Activated T-helper 1 cell treated with anti-CD3 and anti-CD28 coated beads, Interleukin-2, amount 50 U/mL, for 16 hours (primary cell): ENCODE results near the gene SLC39A5.
"Not testable (repeated sequence)": the region's sequence is repeated elsewhere in the genome, so short reads cannot be mapped to it uniquely, and the experiment has no call there.

ENCODE experiments used
- DNase-seq, 2 donors: peaks; one replicate each; pipeline ENCODE4 v3.0.0-alpha.2; 2020; ENCODE audit warnings: low read depth in 1 of 2, low spot score in 1 of 2

Gene SLC39A5, protein sequence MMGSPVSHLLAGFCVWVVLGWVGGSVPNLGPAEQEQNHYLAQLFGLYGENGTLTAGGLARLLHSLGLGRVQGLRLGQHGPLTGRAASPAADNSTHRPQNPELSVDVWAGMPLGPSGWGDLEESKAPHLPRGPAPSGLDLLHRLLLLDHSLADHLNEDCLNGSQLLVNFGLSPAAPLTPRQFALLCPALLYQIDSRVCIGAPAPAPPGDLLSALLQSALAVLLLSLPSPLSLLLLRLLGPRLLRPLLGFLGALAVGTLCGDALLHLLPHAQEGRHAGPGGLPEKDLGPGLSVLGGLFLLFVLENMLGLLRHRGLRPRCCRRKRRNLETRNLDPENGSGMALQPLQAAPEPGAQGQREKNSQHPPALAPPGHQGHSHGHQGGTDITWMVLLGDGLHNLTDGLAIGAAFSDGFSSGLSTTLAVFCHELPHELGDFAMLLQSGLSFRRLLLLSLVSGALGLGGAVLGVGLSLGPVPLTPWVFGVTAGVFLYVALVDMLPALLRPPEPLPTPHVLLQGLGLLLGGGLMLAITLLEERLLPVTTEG

DNA sequence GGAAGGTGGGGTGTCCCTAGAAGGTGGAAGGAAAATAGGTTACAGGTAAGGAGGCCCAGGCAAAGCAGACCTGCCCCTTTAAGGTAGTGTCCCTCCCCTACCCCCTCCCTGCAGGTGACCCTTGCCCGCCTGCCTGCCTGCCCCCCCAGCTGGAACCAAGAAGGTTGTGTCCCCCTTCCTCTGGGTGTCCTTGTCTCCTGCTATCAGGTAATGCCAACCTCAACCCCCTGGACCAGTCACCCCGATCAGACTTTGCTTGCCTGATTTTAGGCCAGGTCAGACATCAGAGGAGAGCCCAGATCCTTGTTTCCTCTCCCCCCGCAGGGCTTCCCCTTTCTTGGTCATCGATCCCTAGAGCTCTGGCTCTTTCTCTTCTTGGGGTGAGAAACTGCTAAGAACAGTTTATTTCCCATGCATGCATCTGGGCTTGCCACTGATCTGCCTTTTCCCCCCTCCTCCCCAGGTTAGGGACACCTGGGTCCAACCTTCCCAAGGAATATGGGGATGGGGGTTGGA, at the start of gene SLC39A5:
TSS of gene SLC39A5 (plus strand) at position 136 of the 516 bp plus-strand sequence. CDS start 1,224 bp downstream, outside the sequence.
- DNase-seq: no peak

DNA sequence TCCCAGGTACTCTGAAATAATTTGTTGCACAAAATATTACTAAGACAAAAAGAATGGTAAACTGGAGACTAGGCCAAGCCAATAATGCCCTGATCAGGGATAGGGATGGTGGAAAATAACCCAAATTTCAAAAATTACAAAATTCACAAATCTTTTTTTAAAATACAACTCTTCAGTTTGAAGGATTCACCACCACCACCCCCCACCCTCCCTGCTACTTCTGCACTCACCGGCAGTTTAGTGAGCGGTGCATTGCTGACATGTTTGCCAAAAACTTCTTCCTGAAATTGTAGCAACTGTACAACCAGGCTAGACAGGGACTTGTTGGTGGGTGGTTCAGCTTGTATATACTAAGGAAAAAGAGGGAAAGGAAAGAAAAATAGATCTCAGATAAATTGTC, 42.9 kb upstream of the SLC39A5 start:
- DNase-seq: no peak

DNA sequence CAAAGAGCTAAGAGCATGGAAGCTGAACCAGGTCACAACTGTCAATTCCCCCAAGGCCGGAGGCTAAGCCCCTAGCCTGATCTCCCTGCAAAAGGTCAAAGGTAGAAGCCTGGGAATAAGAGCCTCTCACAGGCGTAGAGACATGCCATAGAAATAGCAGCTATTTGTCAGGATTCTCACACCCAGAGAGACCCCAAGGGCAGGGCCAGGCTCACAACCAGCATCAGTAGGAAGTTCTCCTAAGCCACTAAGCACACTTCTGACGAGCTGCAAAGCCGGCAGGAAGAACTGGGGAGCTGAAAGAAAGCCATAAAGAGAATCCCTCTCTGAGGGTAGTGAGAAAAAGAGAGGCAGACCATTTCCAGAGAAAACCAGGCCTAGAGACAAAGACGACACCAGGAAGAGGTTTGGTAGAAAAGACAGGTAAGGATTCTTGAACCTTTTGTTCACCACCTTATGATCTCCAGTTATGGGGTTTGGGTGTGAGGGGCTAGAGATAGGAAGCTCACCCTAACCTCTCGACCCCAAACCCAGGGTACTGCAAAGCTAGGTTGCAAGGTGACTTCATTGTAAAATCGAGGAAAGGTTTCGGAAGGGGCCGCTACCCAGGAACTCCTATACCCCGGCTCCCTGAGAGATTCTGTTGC, 41.6 kb upstream of the SLC39A5 start:
- no peak for DNase-seq

DNA sequence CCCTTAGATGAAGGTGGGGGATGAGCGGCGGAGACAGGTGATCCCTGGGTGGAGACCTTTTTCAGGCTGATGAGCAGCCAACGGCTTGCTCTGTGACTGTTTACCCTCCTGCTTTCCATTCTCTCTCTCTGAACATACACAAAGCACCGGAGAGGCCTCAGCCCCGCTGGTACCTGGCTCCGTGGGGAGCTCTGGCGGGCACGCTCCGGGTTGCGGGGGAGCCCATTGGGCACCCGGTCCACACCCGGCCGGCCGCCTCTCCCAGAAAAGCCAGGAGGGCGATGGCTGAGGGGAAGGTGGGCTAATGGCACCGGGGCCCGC, 41.1 kb upstream of the SLC39A5 start:
- DNase-seq: no peak

DNA sequence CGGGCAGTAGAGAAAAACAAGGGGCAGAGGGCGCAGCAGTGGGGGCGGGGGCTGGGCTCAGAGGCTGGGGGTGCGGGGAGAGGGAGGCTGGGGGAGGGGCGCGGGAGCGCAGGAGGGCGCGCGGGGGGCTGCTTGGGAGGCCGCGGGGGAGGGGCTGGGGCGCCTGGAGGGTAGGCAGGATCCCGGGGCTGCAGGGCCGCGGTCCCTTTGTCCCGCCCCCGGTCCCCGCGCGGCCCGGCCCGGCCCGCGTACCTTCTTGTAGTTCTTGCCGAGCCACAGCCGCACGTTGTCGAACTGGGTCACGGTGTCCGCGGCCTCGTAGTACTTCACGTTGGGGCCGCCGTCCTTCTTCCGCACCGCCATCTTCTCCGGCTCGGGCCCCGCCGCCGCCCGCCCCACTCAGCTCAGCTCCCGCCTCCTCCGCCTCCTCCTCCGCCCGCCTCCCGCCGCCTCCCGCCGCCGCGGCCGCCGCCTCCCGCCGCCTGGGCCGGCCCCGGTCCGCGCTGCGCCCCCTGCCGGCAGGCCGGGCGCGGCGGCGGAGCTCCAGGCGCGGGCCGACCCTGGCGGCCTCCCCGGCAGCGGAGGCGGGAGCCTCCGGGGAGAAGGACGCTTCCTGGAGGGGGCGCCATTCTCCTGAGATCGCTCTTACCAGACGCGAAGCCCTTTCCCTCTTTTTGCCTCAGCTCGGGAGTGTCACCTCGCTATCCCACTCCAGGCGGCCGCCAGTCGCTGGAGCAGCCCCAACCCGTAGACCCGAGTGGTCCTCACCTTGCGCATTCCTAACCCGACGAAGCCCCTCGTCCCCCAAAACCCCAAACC, 40.5 kb upstream of the SLC39A5 start, which contains the start of gene SMARCC2:
TSS of gene SMARCC2 (minus strand) at position 385 of the 819 bp plus-strand sequence. CDS start at position 363, 22 bp downstream.
- peak; percentile 55 to 78 for DNase-seq

DNA sequence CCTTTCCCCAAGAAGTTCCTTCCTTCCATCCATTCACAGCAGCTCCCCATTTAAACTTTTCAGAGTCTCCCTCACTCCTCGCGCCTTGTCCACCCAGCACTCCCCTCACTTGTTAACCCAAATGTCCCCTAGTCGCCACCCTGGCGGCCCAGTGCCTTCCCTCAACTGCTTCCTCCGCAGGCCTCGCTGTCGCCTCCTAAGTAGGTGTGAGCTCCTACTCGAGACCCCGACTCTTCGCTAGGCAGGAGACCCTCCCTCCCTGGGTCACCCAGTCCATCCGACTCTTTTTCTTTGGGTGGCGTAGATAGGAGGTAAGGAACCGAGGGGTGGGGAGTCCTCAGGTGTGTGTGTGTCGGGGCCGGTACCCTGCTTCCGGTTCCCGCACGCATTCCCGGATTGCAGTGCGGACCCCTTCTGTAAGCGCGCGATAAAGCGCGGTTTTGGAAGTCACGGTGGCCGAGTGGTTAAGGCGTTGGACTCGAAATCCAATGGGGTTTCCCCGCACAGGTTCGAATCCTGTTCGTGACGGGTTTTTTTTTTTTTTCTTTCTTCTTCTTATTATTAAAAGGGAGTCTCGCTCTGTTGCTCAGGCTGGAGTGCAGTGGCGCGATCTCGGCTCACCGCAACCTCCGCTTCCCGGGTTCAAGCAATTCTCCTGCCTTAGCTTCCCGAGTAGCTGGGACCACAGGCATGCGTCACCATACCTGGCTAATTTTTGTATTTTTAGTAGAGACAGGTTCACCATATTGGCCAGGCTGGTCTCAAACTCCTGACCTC, 39.7 kb upstream of the SLC39A5 start:
- DNase-seq: peak; percentile 46 to 73

DNA sequence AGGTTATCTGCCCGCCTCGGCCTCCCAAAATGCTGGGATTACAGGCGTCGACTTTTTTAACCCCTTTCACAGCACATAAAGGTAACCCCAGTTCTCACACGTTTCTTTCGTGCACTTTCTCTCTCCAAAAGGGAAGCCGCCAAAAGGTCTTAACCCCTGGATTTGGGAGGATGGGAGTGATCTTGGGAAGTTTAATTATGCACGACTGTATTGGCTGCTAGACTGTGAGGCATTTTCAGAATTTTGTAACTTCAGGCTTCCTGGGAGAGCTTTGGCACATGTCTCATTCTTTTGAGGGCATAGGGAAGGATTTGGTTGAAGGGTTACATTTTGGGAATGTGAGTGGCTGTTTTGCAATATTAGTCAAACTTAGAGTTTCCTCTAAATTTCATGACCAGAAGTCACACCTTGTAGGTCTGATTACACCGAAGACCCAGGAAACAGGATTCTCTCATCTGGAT, 39.1 kb upstream of the SLC39A5 start:
- no peak for DNase-seq

DNA sequence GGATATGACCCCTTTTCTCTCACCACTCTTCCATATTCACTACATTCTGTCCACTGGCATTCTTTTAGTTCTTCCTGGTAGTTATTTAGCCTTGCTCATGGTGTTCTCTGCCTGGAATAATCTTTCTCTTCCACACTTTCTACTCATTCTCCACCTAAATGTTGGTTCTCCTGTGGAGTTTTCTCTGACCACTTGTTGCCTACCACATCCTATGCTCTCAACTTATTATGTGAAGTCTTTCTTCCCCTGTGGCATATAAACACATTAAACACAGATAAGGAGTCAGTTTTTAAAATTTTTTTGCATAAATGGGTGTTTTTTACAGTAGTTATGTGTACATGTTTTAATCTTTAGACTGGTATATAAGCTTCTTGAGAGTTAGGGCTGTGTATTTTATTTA, 37.3 kb upstream of the SLC39A5 start:
- no peak for DNase-seq

DNA sequence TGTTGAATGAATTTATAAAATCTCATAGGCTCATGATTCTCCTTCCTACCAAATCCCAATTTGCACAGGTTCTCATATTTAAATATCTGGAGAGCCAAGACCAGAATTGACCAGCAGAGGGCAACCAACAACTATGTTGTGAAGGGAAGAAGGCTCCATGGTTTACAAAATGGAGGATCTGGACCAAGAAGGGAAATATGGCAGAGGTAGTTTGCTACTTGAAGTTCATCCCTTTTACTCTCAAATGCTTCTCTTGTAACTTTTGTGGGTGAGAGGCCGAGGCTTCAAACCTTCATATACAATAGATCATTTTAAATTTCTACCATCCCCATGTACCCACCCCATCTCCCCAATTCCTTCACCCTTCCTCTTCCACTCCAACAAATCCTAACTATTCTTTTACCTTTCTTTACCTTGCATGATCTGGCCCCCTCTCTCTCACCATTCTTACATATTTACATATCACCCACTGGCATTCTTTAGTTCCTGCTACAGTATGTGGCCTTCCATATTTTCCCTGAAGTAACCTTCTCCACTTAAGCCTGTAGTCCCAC, 36.7 kb upstream of the SLC39A5 start:
- DNase-seq: peak in 1 of 2 donors; percentile 44

DNA sequence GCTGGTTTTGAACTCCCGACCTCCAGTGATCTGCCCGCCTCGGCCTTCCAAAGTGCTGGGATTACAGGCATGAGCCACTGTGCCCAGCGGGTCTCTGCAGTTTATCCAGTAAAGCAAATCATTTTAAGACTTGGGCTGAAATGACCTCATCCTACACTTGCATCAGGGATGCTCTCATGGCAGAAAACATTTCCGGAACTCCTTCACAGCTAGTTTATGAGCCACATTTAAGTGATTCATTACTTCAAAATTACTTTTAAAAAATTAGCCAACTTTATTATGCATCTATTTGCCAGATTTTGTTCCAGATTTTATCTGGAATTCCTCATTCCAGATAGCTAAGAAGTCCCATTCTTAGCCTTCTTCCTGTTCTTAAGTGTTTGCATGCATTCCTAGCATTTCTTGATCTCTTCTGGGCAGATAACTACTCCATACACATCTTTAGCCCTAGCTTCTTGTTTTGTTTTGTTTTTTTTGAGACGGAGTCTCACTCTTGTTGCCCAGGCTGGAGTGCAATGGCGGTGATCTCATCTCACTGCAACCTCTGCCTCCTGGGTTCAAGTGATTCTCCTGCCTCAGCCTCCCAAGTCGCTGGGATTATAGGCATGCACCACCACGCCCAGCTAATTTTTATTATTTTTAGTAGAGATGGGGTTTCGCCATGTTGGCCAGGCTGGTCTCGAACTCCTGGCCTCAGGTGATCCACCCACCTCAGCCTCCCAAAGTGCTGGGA, 32.9 kb upstream of the SLC39A5 start:
- not testable (repeated sequence) for DNase-seq

DNA sequence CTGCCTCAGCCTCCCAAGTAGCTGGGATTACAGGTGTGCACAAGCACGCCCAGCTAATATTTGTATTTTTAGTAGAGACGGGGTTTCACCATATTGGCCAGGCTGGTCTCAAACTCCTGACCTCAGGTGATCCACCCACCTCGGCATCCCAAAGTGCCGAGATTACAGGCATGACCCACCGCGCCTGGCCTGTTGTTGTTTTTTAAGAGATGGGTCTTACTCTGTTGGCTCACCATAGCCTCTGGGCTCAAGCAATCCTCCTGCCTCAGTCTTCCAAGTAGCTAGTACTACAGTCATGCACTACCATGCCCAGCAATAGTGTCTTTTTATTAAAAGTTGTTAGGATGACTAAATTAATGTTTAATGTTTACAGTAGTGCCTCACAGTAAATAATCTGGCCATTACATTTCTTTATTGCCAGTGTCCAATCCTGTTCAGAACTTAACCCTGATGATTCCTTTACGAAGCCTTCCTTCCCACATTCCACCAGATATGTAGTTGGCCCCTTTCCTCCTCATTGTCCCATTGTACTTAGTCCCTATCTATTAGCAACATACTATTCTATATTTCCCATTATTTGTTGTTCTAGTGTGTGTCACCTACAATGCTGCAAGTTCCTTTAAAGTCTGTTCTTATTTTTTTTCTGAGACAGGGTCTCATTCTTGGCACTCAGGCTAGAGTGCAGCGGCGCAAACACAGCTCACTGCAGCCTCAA, 31.8 kb upstream of the SLC39A5 start:
- no peak for DNase-seq

DNA sequence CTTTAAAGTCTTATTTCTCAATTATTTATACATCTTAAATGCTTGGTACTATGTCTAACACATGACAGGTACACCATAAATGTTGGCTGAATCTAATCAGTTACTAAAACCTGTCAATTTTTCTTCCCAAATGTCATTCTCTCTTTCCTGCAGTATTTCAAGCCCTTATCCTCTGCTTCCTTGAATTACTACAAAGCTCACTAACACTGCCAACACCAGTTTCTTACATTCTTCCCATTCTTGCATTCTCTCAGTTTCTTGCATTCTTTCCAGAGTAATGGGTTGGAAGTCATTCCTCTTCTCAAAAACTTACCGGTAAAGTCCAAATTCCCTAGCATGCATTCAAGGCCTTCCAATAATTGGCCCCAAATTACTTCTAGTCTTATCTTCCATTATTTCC, 31.0 kb upstream of the SLC39A5 start:
- DNase-seq: no peak

DNA sequence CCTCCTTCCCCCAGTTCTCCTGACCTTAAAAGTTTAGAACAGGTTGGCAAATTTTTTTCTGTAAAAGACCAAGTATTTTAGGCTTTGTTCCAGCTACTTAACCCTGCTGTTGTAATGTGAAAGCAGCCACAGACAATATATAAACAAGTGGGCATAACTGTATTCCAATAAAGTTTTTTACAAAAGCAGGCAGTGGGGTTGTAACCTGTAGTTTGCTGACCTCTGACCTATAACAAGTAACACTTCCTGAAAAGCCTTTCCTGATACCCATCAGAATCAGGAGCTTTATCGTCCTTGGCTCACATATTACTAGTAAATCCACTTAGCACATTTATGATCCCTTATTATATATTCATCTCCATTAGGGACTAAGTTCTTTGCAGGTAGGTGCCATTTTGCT, 27.5 kb upstream of the SLC39A5 start:
- no peak for DNase-seq

DNA sequence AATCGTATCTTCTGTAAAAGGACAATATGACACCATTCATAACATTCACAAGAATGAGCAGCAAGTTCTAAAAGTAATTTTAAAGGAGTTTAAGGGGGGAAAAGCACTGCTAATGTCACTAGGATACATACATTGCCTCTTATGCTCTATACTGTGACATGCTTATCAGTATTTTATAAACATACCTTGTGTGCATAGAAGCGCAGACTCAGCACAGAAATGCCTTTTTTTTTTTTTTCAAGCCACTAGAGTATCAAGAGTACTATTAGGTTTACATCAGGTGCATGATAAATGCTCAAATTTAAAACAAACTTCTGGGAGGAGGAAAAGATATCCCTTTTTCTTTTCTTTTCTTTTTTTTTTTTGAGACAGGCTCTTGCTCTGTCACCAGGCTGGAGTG, 27.0 kb upstream of the SLC39A5 start:
- no peak for DNase-seq

DNA sequence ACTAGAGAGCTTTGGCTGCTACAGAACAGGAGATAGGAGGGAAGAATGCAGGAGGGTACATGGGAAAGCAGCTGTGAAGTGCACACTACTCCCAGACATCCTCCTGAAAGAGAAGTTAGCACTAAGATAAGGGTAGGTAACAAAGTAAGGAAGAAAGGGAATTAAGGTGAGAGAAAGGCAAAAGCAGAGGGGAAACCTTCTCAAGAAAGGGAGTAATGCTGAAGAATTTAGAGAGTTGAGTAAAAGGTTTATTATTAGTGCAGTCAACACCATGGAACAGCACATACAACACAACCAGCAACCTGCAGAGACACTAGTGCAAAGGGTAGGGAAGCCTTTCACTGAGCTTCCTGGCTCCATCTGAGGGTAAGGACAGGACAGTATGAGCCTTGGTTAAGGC, 25.6 kb upstream of the SLC39A5 start:
- DNase-seq: no peak

DNA sequence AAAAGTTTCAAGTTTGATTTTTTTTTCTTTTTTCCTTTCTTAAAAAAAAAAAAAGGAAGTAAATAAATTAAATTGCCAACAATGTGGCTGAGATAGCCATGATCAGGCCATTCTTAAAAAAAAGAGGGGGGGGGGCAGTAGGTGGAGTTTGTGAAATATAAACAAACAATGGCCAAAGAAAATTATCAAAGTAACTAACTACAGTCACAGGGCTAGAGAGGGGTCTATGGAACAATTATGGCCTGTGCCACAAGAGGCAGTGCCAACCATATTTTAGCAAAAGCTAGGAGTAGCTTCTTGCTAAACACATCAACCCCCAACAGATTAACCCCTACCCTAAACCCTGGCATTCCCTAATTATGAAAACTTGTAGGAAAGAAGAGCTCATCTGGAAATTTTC, 24.4 kb upstream of the SLC39A5 start:
- no peak for DNase-seq

DNA sequence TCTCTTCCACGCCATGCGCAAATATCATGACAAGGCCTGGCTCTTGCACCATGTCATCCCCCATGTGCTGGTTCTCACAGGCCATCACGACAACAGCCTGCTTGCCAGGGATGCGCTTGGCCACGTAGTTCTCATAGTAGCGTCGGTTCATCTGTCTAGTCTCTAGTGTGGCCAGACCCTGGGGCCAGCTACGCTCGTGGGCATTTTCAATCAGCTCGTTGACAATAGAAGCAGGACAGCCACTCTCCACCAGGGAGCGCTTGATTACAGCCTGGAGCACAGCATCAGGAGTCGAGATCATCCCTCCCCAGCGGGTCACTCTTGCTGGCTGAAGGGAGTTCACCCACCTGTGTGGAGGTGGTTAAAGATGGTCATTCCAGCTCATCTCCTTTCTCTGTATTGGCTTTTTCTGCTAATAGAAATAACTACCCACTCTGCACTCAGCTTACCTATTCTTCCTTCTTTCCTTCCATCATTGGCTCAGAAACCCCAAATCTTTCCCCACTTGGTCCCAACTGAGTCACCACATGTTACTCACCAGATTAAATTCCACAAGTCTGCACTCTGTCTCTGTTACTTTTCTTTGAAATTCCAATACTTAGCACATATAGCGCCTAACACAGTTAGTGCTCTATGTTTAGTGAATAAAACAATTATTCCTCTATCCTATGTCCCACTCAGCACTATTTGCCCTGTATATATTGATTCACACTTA, 23.2 kb upstream of the SLC39A5 start:
- no peak for DNase-seq

DNA sequence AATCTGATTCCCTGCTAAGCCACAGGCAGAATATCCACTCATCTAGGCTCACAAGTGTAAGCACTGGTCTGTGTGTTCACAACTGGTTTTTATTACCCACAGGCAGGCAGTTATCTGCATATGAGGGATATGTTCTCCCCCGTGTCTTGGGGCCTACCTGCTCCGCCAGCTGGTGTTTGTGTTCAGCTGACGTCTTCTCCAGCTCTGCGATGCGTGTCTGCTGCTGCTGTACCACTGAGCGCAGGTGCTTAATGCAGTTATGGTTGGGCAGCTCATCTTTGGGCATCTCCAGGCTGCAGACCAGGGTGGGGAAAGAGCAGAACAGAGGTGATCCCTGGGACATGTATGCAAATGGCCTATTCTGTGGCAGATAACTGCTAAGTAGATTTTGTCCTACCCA, 21.8 kb upstream of the SLC39A5 start:
- DNase-seq: no peak
